ENCODE measurements around the gene PRR7. TPM values are rescaled to one million over a fixed set of nuclear protein-coding genes. Genes with fewer than 3 reads are reported as not detected.
A peak's percentile ranks its signal among the peaks of the same experiment; 100 is the strongest.

Gene PRR7
- total and polyA plus RNA-seq, 8 donors: 0.61 to 3.7 (median 1.1) TPM; not detected in 4

DNA sequence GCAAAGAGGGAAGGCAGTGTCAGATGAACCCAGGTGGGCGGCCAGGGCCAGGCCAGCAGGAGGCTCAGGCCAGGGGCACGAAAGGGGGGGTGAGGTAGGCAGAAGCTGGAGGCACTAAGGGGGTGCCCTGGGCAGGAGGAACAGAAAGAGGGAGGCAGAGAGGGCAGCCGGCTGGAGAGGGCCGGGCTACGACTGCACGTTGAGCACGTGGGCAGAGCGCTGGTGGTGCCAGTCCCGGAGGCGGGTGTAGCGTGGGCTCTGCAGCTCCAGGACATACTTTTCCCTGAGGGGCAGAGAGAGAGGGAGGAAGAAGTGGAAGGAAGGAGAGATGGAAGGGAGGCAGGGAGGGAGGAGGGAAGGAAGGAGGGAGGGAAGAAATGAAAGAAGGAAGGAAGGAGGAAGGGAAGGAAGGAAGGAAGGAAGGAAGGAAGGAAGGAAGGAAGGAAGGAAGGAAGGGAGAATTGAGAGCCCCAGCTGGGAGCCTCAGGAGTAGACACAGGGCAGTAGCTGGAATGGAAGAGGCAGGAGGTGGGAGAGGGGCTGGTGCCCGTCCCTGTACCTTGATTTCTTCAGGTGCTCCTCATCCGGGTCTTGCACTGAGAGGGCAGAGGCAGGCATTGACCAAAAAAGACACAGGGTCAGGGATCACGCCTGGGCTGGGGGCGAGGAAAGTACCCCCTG lies 43.8 kb downstream of the PRR7 start:
- Histone ChIP-seq H3K36me3 (peaks cover 27 to 75% (median 63%) of the 10 kb centered on the region in 4 donors), H3K27me3 (no peaks in the 10 kb centered on the region), H3K27ac (peak overlapping the region in 3 of 5 donors; percentile 44 to 90 (median 89)), H3K9me3 (no peaks in the 10 kb centered on the region), H3K4me3 (no peak overlapping the region), H3K4me1 (peaks cover 30 to 77% (median 53%) of the 10 kb centered on the region in 4 donors)
- 81 to 91% (median 90%) methylated on average over 13 to 15 of the region's 15 CpGs for WGBS, 5 donors
- DNase-seq: no peak
- no peak for TF ChIP-seq EP300 (IDR thresholded peaks at IDR 0.05)
- TF ChIP-seq POLR2A (IDR thresholded peaks at IDR 0.05): no peak
- TF ChIP-seq, protein P1, sequence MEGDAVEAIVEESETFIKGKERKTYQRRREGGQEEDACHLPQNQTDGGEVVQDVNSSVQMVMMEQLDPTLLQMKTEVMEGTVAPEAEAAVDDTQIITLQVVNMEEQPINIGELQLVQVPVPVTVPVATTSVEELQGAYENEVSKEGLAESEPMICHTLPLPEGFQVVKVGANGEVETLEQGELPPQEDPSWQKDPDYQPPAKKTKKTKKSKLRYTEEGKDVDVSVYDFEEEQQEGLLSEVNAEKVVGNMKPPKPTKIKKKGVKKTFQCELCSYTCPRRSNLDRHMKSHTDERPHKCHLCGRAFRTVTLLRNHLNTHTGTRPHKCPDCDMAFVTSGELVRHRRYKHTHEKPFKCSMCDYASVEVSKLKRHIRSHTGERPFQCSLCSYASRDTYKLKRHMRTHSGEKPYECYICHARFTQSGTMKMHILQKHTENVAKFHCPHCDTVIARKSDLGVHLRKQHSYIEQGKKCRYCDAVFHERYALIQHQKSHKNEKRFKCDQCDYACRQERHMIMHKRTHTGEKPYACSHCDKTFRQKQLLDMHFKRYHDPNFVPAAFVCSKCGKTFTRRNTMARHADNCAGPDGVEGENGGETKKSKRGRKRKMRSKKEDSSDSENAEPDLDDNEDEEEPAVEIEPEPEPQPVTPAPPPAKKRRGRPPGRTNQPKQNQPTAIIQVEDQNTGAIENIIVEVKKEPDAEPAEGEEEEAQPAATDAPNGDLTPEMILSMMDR (IDR thresholded peaks at IDR 0.05): no peak
- TF ChIP-seq POLR2AphosphoS5 (IDR thresholded peaks at IDR 0.05): no peak
- intact Hi-C loops (cut with DNase I; ENCODE audit: low total_unique reads): no loop called here

DNA sequence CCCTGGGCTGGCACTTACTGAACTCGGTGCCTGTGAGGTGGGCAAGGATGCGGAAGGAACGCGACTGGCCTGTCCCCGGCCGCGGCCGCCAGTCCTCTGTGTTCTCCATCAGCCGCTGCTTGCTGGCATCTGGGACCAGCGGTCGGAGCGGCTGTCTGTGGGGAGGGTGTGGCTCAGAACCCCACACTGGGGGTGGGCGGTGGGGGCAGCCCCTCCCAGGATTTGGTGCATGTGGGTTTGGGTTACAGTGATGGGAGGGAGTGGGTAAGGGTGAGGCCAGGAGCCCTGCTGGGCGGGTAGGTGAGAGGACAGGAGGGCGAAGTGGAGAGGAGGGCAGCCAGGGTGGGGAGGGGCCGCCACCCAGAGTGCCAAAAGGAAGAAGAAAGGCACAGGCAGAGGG lies 44.4 kb downstream of the PRR7 start:
- intact Hi-C loops (cut with DNase I; ENCODE audit: low total_unique reads): no loop called here
- peak overlapping the region in 3 of 5 donors; percentile 44 to 90 (median 89) for H3K27ac ChIP-seq
- peaks cover 36 to 78% (median 56%) of the 10 kb centered on the region in 4 donors for H3K4me1 ChIP-seq
- H3K4me3 ChIP-seq: no peak overlapping the region
- 85 to 94% (median 92%) methylated on average over 16 of the region's 16 CpGs for WGBS, 5 donors
- no peaks in the 10 kb centered on the region for H3K27me3 ChIP-seq
- no peak for DNase-seq
- H3K9me3 ChIP-seq: no peaks in the 10 kb centered on the region
- peaks cover 27 to 69% (median 61%) of the 10 kb centered on the region in 4 donors for H3K36me3 ChIP-seq
- TF ChIP-seq POLR2A (IDR thresholded peaks at IDR 0.05): no peak
- TF ChIP-seq, protein P1 (IDR thresholded peaks at IDR 0.05): no peak
- no peak for TF ChIP-seq EP300 (IDR thresholded peaks at IDR 0.05)
- no peak for TF ChIP-seq POLR2AphosphoS5 (IDR thresholded peaks at IDR 0.05)

DNA sequence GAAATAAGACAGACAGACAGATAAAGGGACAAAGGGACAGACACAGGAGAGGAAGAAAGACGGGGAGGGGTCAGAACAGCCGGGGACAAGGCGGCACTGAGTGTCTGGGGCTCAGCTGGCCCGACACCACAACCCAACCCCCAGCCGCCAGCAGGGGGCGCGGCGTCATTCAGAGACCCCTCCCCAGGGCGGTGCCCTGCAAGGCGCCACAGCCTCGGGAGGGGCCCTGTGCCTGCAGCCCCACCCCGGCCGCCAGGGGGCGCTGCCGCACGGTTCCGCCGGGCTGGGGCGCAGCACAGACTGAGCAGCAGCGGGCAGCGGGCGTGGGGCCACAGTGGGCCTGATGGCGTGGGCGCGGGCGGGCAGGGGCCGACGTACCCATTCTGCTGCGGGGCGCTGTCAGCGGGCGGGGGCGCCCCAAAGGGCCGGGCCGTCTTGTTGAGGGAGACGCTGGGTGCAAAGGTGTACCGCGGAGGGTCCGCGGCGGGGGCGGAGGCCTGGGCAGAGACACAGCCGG lies 44.9 kb downstream of the PRR7 start:
- Histone ChIP-seq H3K9me3 (no peaks in the 10 kb centered on the region), H3K27me3 (no peaks in the 10 kb centered on the region), H3K27ac (peak overlapping the region in 4 of 5 donors; percentile 20 to 90 (median 70)), H3K4me1 (peaks cover 41 to 83% (median 60%) of the 10 kb centered on the region in 4 donors), H3K4me3 (peak overlapping the region in 2 of 4 donors; percentile 6 to 19), H3K36me3 (peaks cover 27 to 64% (median 56%) of the 10 kb centered on the region in 4 donors)
- intact Hi-C loops (cut with DNase I; ENCODE audit: low total_unique reads): no loop called here
- no peak for TF ChIP-seq POLR2AphosphoS5 (IDR thresholded peaks at IDR 0.05)
- TF ChIP-seq, protein P1 (IDR thresholded peaks at IDR 0.05): peak in 5 of 7 experiments; percentile 12 to 76 (median 49)
- WGBS, 5 donors: 60 to 73% (median 68%) methylated on average over 30 to 43 of the region's 43 CpGs
- peak in 1 of 2 donors; percentile 82 for DNase-seq

DNA sequence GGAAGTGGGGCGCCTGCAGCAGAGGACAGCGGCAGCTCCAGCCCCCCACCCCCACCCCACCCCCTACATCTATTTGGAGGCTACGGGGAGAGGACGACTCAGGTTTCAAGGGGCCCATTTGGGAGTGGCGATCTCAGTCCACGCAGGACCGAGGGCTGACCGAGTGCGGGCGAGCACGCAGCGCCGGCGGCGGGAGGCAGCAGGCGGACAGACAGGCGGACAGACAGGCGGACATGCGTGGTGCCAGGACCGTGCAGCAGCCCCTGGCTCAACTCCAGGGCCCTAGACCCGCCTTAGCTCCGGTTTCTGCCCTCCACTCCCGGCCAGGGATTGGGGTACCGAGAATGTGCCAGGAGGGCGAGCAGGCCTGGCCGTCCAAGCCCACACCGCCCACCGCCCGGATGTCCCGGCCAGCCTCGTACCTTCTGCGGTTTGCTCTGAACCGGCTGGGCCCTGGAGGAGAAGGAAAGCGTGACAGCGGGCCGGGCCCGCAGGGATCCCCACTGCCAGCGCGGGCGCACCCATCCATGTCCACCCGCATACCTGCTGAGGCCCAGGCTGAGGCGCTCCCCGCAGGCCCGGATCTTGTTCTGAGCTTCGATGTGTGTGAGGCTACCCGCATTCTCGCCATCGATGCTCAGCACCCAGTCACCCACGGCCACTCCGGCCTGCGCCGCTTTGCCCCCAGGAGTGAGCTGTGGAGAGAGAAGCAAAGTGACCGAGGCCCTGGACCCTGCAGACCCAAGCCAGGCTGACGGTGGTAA lies 45.6 kb downstream of the PRR7 start:
- intact Hi-C loops (cut with DNase I; ENCODE audit: low total_unique reads): no loop called here
- DNase-seq: no peak
- H3K4me1 ChIP-seq: peaks cover 47 to 90% (median 64%) of the 10 kb centered on the region in 4 donors
- H3K9me3 ChIP-seq: no peaks in the 10 kb centered on the region
- peak overlapping the region in 4 of 5 donors; percentile 52 to 94 (median 90) for H3K27ac ChIP-seq
- peaks cover 26 to 57% (median 51%) of the 10 kb centered on the region in 4 donors for H3K36me3 ChIP-seq
- WGBS, 5 donors: 85 to 94% (median 92%) methylated on average over 32 to 54 of the region's 54 CpGs
- TF ChIP-seq, protein P1 (IDR thresholded peaks at IDR 0.05): no peak
- TF ChIP-seq EP300 (IDR thresholded peaks at IDR 0.05) (no peak), POLR2A (IDR thresholded peaks at IDR 0.05) (no peak)
- H3K27me3 ChIP-seq: no peaks in the 10 kb centered on the region
- peak overlapping the region in 2 of 4 donors; percentile 6 to 19 for H3K4me3 ChIP-seq
